Muscle of leg (tissue), 11 donors: ENCODE data around the gene TCOF1. TPM values are rescaled to one million over a fixed set of nuclear protein-coding genes. Genes with fewer than 3 reads are reported as not detected.
A peak's percentile ranks its signal among the peaks of the same experiment; 100 is the strongest.

ENCODE experiments used
- DNase-seq: peaks from one replicate; pipeline ENCODE4 v3.0.0; 2013
- H3K27ac ChIP-seq: one replicate; pipeline ENCODE4 v1.5.1; 2013; ENCODE audit warnings: mild to moderate bottlenecking, low read length, control low read depth
- H3K27me3 ChIP-seq: one replicate; pipeline ENCODE4 v1.6.1; 2013; ENCODE audit warnings: low read length; ENCODE audit not compliant: control insufficient read depth, insufficient read depth
- H3K36me3 ChIP-seq: one replicate; pipeline ENCODE4 v1.6.1; 2013; ENCODE audit warnings: low read length; ENCODE audit not compliant: control insufficient read depth, insufficient read depth
- H3K4me1 ChIP-seq: one replicate; pipeline ENCODE4 v1.6.1; 2013; ENCODE audit warnings: low read length; ENCODE audit not compliant: control insufficient read depth, insufficient read depth
- H3K4me3 ChIP-seq: one replicate; pipeline ENCODE4 v1.5.1; 2013; ENCODE audit warnings: low read length, control low read depth
- H3K9me3 ChIP-seq: replicated peaks from 2 replicates; pipeline ENCODE4 v1.6.1; 2013; ENCODE audit warnings: low read depth, low read length; ENCODE audit not compliant: control insufficient read depth
- WGBS: methylation state at CpG from one replicate; pipeline ENCODE4 v1.1.5; 2013; ENCODE audit warnings: missing lambda C conversion rate; ENCODE audit not compliant: insufficient coverage; 5-methylcytosine and 5-hydroxymethylcytosine counted together
- polyA plus RNA-seq, 8 donors: library from polyadenylated mRNA; unstranded; fragments of 120-200 nt; gene quantifications; one replicate each; pipeline versions ENCODE4 v1.2.1 to v1.2.3, GENCODE V29; 2013; ENCODE audit warnings: inconsistent platforms in 1 of 8, low replicate concordance in 1 of 8; ENCODE audit not compliant: insufficient read length in 8 of 8, insufficient read depth in 1 of 8
- total RNA-seq: library from RNA; stranded (reverse); fragments of 120-200 nt; gene quantifications from one replicate; pipeline ENCODE4 v1.2.4, GENCODE V29; 2013

Gene TCOF1
- total and polyA plus RNA-seq, 9 donors: 12.6 to 26.1 (median 22.5) TPM

DNA sequence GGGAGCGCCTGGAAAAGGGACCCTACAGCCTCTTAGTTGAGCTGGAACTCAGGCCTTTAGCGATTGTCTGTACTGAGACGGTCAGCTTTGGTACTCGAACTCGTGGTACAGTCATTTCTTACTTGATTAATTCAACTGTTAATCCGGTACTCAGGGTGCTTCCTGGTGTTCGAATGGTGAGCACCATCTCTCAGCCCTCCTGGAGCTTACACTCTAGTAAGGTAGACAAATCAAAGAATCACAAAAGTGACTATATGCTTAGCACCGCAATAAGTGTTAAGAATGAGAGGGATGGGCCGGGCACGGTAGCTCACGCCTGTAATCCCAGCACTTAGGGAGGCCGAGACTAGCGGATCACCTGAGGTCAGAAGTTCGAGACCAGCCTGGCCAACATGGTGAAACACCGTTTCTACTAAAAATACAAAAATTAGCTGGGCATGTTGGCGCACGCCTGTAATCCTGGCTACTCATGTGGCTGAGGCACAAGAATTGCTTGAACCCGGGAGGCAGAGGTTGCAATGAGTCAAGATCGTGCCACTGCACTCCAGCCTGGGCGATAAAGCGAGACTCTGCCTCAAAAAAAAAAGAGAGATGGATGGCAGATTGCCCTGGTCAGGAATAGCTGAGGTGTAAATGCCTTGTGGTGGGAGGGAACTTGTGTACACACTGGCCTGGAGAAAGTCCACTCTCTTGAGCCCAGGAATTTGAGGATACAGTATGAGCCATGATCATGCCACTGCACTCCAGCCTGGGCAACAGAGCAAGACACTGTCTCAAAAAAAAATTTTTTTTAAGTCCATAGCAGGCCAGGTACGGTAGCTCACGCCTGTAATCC lies 981 bp downstream of the TCOF1 start:
- H3K4me1 ChIP-seq: peaks cover 13% of the 10 kb centered on the region
- H3K36me3 ChIP-seq: peaks cover 32% of the 10 kb centered on the region
- no peak for DNase-seq
- peaks cover 3% of the 10 kb centered on the region for H3K27me3 ChIP-seq
- 73% methylated on average over 17 of the region's 23 CpGs for WGBS
- H3K4me3 ChIP-seq: peak overlapping the region; percentile 70
- no peaks in the 10 kb centered on the region for H3K9me3 ChIP-seq
- H3K27ac ChIP-seq: no peak overlapping the region

DNA sequence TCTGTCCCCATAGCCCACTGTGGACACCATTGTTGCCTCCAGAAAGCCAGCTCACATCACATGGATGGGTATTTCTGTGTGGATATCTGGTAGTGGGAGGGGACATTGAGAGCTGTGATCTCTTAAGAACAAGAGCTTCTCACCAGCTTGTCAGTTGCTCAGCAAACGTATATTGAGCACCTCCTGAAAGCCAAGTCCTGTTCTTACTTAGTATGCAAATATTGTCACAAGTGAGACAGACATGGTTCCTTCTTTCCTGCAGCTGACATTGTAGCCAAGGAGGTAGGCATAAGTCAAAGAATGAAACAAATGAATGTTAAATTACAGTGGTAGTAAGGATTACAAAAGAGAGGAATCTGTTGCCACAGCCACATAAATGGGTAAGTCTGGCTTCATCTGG lies 3.8 kb downstream of the TCOF1 start:
- Histone ChIP-seq H3K4me3 (no peak overlapping the region), H3K4me1 (peaks cover 13% of the 10 kb centered on the region), H3K36me3 (peaks cover 51% of the 10 kb centered on the region), H3K27me3 (no peaks in the 10 kb centered on the region), H3K9me3 (no peaks in the 10 kb centered on the region), H3K27ac (no peak overlapping the region)
- DNase-seq: no peak
- WGBS: no CpG with 5 or more reads among the region's 1 CpG

DNA sequence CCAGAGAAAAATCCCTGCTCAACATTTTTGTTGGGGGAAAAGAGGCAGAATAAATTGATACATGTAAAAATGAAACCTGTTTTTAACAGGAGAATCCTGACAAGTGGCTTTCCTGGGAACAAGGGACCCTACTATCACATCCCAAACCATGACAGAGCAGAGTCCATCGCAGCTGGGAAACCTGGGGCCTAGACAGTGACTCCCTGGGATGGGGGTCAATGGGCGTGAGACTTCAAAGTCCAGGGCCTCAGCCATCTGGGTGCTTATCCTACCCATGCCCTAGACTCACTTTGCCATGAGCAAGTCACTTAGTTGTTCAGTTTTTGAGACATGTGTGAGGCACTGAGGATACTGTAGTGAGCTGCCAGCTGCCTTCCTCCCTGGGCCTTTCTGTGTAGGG lies 5.7 kb downstream of the TCOF1 start:
- WGBS: no CpG with 5 or more reads among the region's 2 CpGs
- peaks cover 11% of the 10 kb centered on the region for H3K4me1 ChIP-seq
- H3K36me3 ChIP-seq: peaks cover 62% of the 10 kb centered on the region
- no peak overlapping the region for H3K27ac ChIP-seq
- H3K4me3 ChIP-seq: no peak overlapping the region
- H3K27me3 ChIP-seq: no peaks in the 10 kb centered on the region
- DNase-seq: no peak
- no peaks in the 10 kb centered on the region for H3K9me3 ChIP-seq

DNA sequence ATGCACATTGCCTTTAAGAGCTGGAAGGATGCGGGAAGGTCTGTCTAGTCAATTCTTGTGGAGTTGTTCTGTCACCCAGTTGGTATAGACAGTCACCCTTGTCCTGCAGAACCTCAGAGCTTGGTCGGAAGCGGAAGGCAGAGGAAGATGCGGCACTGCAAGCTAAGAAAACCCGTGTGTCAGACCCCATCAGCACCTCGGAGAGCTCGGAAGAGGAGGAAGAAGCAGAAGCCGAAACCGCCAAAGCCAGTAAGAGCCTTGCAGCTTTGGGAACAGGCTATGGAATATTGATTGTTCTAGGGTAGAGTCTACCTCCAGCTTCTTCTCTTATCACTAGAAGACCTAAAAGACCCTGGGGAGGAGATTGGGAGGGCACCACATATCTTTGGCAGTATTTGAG lies 6.5 kb downstream of the TCOF1 start:
- Histone ChIP-seq H3K9me3 (no peaks in the 10 kb centered on the region), H3K27me3 (no peaks in the 10 kb centered on the region), H3K4me3 (no peak overlapping the region), H3K27ac (no peak overlapping the region), H3K4me1 (peaks cover 12% of the 10 kb centered on the region), H3K36me3 (peaks cover 70% of the 10 kb centered on the region)
- 89% methylated on average over 7 of the region's 9 CpGs for WGBS
- no peak for DNase-seq

DNA sequence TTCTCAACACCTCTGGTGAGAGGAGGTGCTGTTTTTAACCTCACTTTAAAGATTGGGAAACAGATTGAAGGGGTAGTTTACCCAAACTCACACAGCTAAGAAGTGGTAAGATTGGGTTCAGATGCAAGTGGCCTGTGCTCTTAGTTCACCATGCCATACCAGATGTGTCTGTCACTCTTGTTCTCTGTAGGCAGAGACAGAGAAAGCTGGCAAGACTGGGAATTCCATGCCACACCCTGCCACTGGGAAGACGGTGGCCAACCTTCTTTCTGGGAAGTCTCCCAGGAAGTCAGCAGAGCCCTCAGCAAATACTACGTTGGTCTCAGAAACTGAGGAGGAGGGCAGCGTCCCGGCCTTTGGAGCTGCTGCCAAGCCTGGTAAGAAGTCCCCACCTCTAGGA lies 11.0 kb downstream of the TCOF1 start:
- Histone ChIP-seq H3K27ac (peak overlapping the region; percentile 71), H3K27me3 (no peaks in the 10 kb centered on the region), H3K4me1 (peaks cover 16% of the 10 kb centered on the region), H3K36me3 (peaks cover 81% of the 10 kb centered on the region), H3K9me3 (no peaks in the 10 kb centered on the region), H3K4me3 (no peak overlapping the region)
- WGBS: 91% methylated on average over 3 of the region's 4 CpGs
- peak; percentile 57 for DNase-seq

DNA sequence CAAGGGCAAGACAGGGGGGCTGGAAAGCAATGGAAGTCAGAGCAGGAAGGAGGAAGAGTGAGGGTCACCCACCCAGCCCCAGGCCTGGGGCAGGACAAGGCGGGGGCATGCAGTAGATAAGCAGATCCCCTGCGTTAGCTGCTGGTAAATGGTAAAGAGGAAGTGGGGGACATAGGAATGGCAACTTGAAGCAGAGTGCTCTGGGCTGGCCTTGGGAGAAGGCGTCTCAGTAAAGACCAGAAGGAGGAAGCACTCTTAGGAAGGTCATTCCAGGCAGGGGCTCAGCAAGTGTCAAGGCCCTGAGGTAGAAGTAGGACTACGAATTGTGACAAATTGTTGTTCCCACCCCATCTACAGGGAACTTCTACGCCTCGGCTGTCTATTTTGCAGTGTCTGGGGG lies 15.1 kb downstream of the TCOF1 start:
- no peak overlapping the region for H3K27ac ChIP-seq
- H3K27me3 ChIP-seq: no peaks in the 10 kb centered on the region
- no peaks in the 10 kb centered on the region for H3K9me3 ChIP-seq
- H3K36me3 ChIP-seq: peaks cover 97% of the 10 kb centered on the region
- WGBS: 100% methylated on average over 3 of the region's 6 CpGs
- H3K4me1 ChIP-seq: peaks cover 16% of the 10 kb centered on the region
- H3K4me3 ChIP-seq: no peak overlapping the region
- no peak for DNase-seq

DNA sequence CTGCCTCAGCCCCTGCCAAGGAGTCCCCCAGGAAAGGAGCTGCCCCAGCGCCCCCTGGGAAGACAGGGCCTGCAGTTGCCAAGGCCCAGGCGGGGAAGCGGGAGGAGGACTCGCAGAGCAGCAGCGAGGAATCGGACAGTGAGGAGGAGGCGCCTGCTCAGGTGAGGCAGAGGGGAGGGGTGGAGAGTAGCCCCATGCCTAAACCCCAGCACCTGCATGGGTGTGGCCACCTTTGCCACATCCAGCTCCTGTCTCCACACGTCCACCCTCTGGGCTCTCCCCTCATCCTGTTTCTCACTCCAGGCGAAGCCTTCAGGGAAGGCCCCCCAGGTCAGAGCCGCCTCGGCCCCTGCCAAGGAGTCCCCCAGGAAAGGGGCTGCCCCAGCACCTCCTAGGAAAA lies 17.2 kb downstream of the TCOF1 start:
- Histone ChIP-seq H3K4me3 (no peak overlapping the region), H3K27ac (no peak overlapping the region), H3K36me3 (peaks cover 95% of the 10 kb centered on the region), H3K9me3 (no peaks in the 10 kb centered on the region), H3K27me3 (no peaks in the 10 kb centered on the region), H3K4me1 (no peaks in the 10 kb centered on the region)
- 92% methylated on average over 5 of the region's 11 CpGs for WGBS
- no peak for DNase-seq

DNA sequence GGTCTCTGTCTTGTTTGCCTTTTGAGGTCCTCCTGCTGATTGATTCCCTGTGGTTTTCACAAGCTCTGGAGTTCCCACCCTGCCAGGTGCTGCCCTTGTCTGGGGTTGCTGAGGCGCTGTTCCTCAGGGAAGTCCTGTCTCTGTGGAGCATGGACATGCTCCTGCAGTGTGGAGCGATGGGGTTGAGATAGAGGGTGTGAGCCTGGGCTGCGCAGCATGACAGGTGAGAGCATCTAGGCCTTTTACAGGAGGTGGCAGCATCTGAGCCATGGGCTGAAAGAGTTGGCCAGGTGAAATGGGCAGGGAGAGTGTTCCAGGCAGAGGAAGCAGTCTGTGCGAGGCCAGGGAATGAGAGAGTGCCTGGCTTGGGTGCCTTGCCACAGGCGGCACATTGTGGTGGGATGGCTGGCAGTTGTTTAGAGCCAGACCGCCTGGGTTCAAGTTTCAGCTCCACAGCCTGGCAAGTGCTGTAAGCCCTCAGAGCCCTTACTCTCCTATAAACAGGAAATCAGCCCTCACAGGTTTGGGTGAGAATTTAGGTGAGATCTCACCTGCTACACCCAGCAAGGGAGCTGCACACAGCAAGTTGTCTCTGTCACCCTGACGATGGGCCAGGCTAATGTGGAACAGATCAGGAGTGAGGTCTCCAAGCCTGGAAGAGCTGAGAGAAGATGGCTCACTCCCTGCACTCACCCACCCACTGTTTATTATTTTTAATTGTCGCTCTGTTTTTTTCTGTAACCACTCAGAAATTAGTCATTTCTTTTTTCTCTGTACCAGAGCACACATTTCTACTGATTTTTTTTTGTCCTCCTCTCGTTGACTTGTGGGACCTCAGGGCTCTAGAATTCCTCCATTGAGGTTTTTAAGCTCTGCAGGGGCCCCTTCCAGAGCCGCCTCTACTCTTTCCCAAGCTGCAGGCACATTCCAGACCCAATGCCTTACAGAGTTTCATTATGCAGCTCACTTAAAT lies 19.6 kb downstream of the TCOF1 start:
- Histone ChIP-seq H3K36me3 (peaks cover 96% of the 10 kb centered on the region), H3K4me3 (no peak overlapping the region), H3K9me3 (no peaks in the 10 kb centered on the region), H3K4me1 (no peaks in the 10 kb centered on the region), H3K27me3 (no peaks in the 10 kb centered on the region), H3K27ac (no peak overlapping the region)
- DNase-seq: no peak
- 73% methylated on average over 7 of the region's 10 CpGs for WGBS

DNA sequence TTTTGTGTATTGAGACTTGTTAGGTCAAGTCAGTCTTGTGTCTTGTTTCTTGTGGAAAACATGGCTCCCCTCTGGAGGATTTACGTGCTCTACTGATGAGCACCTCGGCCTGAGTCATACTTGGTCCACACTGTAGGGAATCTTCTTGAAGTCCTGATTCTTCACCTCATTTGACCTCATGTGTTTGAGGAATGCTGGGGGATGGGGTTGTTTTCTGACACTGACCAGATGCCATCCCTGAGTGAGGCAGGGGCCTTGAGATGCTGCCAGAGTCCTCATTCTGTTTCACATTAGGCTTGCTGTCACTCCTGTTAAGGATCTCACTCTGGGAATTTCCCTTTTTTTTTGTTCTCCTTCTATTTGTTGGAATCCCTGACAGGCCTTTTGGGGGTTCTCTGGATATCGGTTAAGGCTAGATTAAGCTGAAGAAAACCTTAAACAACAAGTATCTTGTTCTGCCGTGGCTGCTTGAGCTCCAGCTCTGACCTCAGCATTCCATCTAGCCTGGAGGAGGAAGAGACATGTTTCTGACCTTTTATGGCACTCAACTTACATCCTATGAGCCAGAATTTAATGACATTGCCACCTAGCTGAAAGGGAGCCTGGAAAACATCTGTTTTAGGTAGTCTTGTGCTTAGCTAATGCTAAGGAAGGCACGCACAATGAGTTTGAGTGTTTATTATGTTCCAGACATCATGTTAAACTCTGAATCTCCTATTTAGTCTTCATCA lies 20.6 kb downstream of the TCOF1 start:
- H3K4me3 ChIP-seq: no peak overlapping the region
- WGBS: no CpG with 5 or more reads among the region's 5 CpGs
- no peaks in the 10 kb centered on the region for H3K27me3 ChIP-seq
- no peak for DNase-seq
- H3K27ac ChIP-seq: no peak overlapping the region
- no peaks in the 10 kb centered on the region for H3K9me3 ChIP-seq
- H3K36me3 ChIP-seq: peaks cover 96% of the 10 kb centered on the region
- no peaks in the 10 kb centered on the region for H3K4me1 ChIP-seq

DNA sequence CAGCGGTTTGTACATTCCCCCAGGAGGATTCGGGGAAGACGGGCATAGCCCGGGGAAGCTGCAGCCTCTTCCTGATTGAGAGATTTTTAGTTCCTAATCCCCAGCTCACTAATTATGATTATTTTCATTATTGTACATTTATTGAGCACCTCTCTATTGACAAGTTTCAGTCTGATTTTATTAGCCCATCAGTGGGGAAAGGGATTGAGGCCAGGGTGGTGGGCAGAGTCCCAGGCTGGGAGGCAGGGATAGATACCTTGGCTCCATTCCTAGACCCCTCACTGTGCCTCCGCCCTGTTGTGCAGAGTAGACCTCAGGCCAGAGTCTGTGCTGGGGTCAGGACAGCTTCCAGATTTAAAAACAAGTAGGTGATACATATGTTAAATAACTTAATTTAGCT lies 27.2 kb downstream of the TCOF1 start:
- Histone ChIP-seq H3K9me3 (no peaks in the 10 kb centered on the region), H3K4me3 (no peak overlapping the region), H3K27me3 (no peaks in the 10 kb centered on the region), H3K4me1 (no peaks in the 10 kb centered on the region), H3K27ac (no peak overlapping the region), H3K36me3 (peaks cover 93% of the 10 kb centered on the region)
- no peak for DNase-seq
- no CpG with 5 or more reads among the region's 5 CpGs for WGBS
